RWPE2 (cell line): ENCODE results near the gene DNAJC1.
A peak's percentile ranks its signal among the peaks of the same experiment; 100 is the strongest.

Experiments
- ATAC-seq: fragments of 200-7000 bp; cut with Tn5 transposase; 3 replicates; pipeline ENCODE4 v1.9.1; 2021; ENCODE audit warnings: low read depth
- DNase-seq: peaks from one replicate; pipeline ENCODE4 v3.0.0-alpha.2; 2020; ENCODE audit warnings: low spot score
- H3K27ac ChIP-seq: fragments of 450-650 bp; 2 replicates; pipeline ENCODE4 v1.5.1; 2017; ENCODE audit warnings: mild to moderate bottlenecking; ENCODE audit not compliant: poor library complexity, severe bottlenecking
- H3K27me3 ChIP-seq: fragments of 250-450 bp; sonication (Bioruptor Pico); 2 replicates; pipeline ENCODE4 v1.5.1; 2021; ENCODE audit warnings: mild to moderate bottlenecking, moderate library complexity; ENCODE audit not compliant: insufficient read depth, poor library complexity, severe bottlenecking
- H3K36me3 ChIP-seq: fragments of 250-450 bp; sonication (Bioruptor Pico); 2 replicates; pipeline ENCODE4 v1.5.1; 2020; ENCODE audit warnings: low read depth, mild to moderate bottlenecking, moderate library complexity
- H3K4me1 ChIP-seq: fragments of 250-450 bp; sonication (Bioruptor Pico); 2 replicates; pipeline ENCODE4 v1.5.1; 2021; ENCODE audit warnings: mild to moderate bottlenecking, moderate library complexity; ENCODE audit not compliant: insufficient read depth, poor library complexity, severe bottlenecking
- H3K4me3 ChIP-seq: fragments of 250-450 bp; sonication (Bioruptor Pico); 2 replicates; pipeline ENCODE4 v1.5.1; 2021; ENCODE audit warnings: mild to moderate bottlenecking, moderate library complexity; ENCODE audit not compliant: severe bottlenecking
- H3K9me3 ChIP-seq: fragments of 250-450 bp; sonication (Bioruptor Pico); 2 replicates; pipeline ENCODE4 v1.5.1; 2021; ENCODE audit warnings: mild to moderate bottlenecking, moderate library complexity; ENCODE audit not compliant: severe bottlenecking
- CTCF ChIP-seq: fragments of 450-650 bp; IDR thresholded peaks from one replicate; pipeline ENCODE4 v1.5.1; 2017; ENCODE audit warnings: mild to moderate bottlenecking, moderate library complexity; ENCODE audit not compliant: poor library complexity, severe bottlenecking

The DNAJC1 gene

DNA sequence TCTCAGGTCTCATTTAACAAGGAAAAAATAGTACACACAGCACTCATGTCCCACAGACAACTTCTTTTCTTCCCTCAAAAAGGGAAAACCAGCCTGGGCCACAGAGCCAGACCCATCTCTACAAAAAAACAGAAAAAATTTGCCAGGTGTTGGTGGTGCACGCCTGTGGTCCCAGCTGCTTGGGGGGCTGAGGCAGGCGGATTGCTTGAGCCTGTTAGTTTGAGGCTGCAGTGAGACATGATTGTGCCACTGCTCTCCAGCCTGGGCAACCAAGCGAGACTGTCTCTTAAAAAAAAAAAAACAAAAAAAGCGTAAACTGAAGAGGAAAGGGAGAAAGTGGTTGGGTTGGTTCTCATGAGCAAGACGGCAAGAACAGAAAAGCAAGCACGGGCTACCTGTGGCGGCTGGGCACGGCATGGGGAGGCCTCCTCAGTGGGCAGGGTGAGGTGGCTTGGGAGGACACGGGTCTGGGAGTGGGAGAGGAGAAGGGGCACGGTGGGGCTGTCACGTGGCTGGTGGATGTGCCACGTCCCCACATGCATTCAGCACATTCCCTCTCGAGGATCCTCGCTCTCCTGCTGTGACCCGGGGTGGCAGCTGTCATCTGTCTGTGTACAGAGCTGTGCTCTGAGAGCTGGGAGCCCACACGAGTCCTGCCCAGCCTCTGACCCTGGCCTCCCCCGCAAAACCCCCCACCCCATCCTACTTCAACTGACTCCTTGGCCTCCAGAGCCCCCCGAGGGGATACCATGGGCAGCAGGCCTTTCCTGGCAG, 249.8 kb downstream of the DNAJC1 start:
- no peaks in the 10 kb centered on the region for H3K36me3 ChIP-seq
- H3K4me3 ChIP-seq: no peak overlapping the region
- no peaks in the 10 kb centered on the region for H3K27me3 ChIP-seq
- DNase-seq: no peak
- H3K9me3 ChIP-seq: no peaks in the 10 kb centered on the region
- ATAC-seq: no peak
- no peak for TF ChIP-seq CTCF
- H3K27ac ChIP-seq: no peak overlapping the region
- H3K4me1 ChIP-seq: peaks cover 13% of the 10 kb centered on the region

- Histone ChIP-seq H3K9me3 (no peaks in the 10 kb centered on the region), H3K27me3 (no peaks in the 10 kb centered on the region), H3K27ac (peak overlapping the region; percentile 7), H3K4me1 (peaks cover 13% of the 10 kb centered on the region), H3K4me3 (no peak overlapping the region), H3K36me3 (no peaks in the 10 kb centered on the region)
- ATAC-seq: peak; percentile 50
- DNase-seq: no peak
- TF ChIP-seq CTCF: no peak
Observed at GRCh38 chr10:21751341-21752310, 251.9 kb downstream of the DNAJC1 start.

DNA sequence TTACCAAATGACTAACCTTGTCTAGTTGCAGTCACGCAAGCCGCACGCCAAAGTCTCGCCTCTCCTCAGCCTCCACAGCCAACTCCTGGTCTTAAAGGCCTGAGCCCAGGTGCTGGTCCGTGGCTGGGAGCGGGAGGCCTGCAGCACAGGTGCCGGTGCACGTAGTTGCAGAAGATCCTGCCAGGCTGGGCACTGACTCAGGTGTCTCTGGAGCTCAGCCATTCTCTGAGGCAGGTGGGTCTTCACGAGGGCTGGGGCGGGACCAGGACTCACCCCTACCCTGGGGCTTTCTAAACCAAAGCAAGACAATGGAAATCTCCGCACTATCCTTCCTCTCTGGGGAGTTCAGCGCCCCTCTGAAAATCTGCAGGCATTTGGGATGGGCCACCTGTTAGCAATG, 253.1 kb downstream of the DNAJC1 start:
- peak overlapping the region; percentile 7 for H3K27ac ChIP-seq
- H3K4me1 ChIP-seq: peaks cover 13% of the 10 kb centered on the region
- H3K27me3 ChIP-seq: no peaks in the 10 kb centered on the region
- no peaks in the 10 kb centered on the region for H3K9me3 ChIP-seq
- TF ChIP-seq CTCF: no peak
- ATAC-seq (no peak), DNase-seq (no peak)
- no peak overlapping the region for H3K4me3 ChIP-seq
- no peaks in the 10 kb centered on the region for H3K36me3 ChIP-seq

GRCh38 chr10:21749788-21750187, 253.7 kb downstream of the DNAJC1 start:
- no peak for ATAC-seq
- DNase-seq: no peak
- H3K27ac ChIP-seq: no peak overlapping the region
- no peak overlapping the region for H3K4me3 ChIP-seq
- no peaks in the 10 kb centered on the region for H3K36me3 ChIP-seq
- H3K4me1 ChIP-seq: peaks cover 13% of the 10 kb centered on the region
- no peak for TF ChIP-seq CTCF
- no peaks in the 10 kb centered on the region for H3K9me3 ChIP-seq
- H3K27me3 ChIP-seq: no peaks in the 10 kb centered on the region
